Measurements from ENCODE around the gene TBC1D1.

Gene TBC1D1

DNA sequence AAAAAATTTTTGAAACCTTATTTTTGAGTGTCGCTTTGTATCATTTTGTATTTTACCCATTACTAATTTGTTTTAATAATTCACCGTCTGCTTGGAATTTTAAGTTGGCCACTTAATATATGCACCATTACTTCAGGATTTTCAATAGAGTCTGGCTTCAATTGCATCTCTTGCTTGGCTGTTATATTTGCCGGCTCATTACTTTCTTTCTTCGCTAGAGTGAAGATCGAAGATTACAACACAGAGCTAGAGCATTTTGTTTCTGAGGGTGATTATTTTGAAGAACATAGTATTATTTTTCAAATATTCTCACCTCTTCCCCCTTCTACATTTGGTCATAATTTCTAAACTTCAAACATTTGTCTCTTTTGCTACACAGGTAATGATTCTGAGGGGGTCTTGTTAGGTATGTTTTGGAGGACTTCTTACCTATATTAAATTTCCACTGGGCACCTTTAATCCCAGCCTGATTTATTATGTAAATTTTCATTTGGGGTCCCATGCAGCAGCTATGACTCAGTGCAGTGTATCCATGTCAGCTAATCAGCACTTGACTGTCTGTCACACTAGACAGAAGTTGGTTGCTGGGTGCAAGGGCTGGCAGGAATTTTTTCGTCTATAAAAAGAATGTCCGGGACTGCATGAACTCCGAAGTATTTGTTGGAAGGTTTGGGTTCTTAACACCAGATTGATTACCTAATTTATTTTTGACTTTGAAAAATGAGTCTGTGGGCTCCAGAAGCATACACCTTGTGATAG, 18.6 kb downstream of the TBC1D1 start:
- TF ChIP-seq, protein P1, sequence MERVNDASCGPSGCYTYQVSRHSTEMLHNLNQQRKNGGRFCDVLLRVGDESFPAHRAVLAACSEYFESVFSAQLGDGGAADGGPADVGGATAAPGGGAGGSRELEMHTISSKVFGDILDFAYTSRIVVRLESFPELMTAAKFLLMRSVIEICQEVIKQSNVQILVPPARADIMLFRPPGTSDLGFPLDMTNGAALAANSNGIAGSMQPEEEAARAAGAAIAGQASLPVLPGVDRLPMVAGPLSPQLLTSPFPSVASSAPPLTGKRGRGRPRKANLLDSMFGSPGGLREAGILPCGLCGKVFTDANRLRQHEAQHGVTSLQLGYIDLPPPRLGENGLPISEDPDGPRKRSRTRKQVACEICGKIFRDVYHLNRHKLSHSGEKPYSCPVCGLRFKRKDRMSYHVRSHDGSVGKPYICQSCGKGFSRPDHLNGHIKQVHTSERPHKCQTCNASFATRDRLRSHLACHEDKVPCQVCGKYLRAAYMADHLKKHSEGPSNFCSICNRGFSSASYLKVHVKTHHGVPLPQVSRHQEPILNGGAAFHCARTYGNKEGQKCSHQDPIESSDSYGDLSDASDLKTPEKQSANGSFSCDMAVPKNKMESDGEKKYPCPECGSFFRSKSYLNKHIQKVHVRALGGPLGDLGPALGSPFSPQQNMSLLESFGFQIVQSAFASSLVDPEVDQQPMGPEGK (CRISPR knock-in tag; IDR thresholded peaks at IDR 0.05; ENCODE audit: borderline replicate concordance) = no peak
- TF ChIP-seq ZNF565 (CRISPR knock-in tag; conservative IDR thresholded peaks at IDR 0.05; ENCODE audit: low read depth) = no peak
- TF ChIP-seq, protein P2, sequence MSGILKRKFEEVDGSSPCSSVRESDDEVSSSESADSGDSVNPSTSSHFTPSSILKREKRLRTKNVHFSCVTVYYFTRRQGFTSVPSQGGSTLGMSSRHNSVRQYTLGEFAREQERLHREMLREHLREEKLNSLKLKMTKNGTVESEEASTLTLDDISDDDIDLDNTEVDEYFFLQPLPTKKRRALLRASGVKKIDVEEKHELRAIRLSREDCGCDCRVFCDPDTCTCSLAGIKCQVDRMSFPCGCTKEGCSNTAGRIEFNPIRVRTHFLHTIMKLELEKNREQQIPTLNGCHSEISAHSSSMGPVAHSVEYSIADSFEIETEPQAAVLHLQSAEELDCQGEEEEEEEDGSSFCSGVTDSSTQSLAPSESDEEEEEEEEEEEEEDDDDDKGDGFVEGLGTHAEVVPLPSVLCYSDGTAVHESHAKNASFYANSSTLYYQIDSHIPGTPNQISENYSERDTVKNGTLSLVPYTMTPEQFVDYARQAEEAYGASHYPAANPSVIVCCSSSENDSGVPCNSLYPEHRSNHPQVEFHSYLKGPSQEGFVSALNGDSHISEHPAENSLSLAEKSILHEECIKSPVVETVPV (CRISPR knock-in tag; IDR thresholded peaks at IDR 0.05) = no peak
- TF ChIP-seq ZFP3 (CRISPR knock-in tag; IDR thresholded peaks at IDR 0.05) = no peak
- TF ChIP-seq BACH2 (CRISPR knock-in tag; IDR thresholded peaks at IDR 0.05; ENCODE audit: borderline replicate concordance) = no peak
- TF ChIP-seq SNAI2 (CRISPR knock-in tag; IDR thresholded peaks at IDR 0.05) = no peak
- TF ChIP-seq ZFP30 (CRISPR knock-in tag; IDR thresholded peaks at IDR 0.05) = no peak
- ATAC-seq = no peak

DNA sequence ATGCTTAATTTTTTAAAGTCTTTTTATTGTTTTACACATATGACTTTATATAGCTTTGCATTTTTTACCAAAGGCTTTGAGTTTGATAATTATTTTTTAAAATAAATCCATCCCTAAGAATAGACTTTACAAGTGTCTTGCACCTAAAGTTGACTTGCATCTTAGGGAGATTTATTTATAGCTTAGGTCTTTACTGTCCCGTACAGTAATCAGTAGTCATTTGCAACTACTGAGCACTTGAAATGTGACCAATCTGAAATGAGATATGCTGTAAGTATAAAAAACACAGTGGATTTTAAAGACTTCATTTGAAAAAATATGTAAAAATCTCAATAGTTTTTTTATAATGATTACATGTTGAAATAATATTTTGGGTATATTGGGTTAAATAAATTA, 19.2 kb downstream of the TBC1D1 start:
- no peak for ATAC-seq
- TF ChIP-seq, protein P1 (CRISPR knock-in tag; IDR thresholded peaks at IDR 0.05; ENCODE audit: borderline replicate concordance) = no peak
- TF ChIP-seq ZNF8 (CRISPR knock-in tag; IDR thresholded peaks at IDR 0.05) (no peak), CSDC2 (CRISPR knock-in tag; IDR thresholded peaks at IDR 0.05) (no peak), BACH2 (CRISPR knock-in tag; IDR thresholded peaks at IDR 0.05; ENCODE audit: borderline replicate concordance) (no peak), ZNF565 (CRISPR knock-in tag; conservative IDR thresholded peaks at IDR 0.05; ENCODE audit: low read depth) (no peak), ISL1 (CRISPR knock-in tag; IDR thresholded peaks at IDR 0.05) (no peak), ZFP3 (CRISPR knock-in tag; IDR thresholded peaks at IDR 0.05) (no peak), ZFP30 (CRISPR knock-in tag; IDR thresholded peaks at IDR 0.05) (no peak), ESRRG (CRISPR knock-in tag; IDR thresholded peaks at IDR 0.05) (no peak), PPARA (CRISPR knock-in tag; IDR thresholded peaks at IDR 0.05; ENCODE audit: borderline replicate concordance) (no peak), TOX (CRISPR knock-in tag; IDR thresholded peaks at IDR 0.05; ENCODE audit: borderline replicate concordance) (no peak), SNAI2 (CRISPR knock-in tag; IDR thresholded peaks at IDR 0.05) (no peak), TCF4 (CRISPR knock-in tag; IDR thresholded peaks at IDR 0.05; ENCODE audit: borderline replicate concordance) (no peak), OSR1 (CRISPR knock-in tag; IDR thresholded peaks at IDR 0.05) (no peak), ZNF70 (CRISPR knock-in tag; IDR thresholded peaks at IDR 0.05) (no peak), ARNTL (CRISPR knock-in tag; IDR thresholded peaks at IDR 0.05; ENCODE audit: borderline replicate concordance, low read depth) (no peak)
- TF ChIP-seq, protein P3, sequence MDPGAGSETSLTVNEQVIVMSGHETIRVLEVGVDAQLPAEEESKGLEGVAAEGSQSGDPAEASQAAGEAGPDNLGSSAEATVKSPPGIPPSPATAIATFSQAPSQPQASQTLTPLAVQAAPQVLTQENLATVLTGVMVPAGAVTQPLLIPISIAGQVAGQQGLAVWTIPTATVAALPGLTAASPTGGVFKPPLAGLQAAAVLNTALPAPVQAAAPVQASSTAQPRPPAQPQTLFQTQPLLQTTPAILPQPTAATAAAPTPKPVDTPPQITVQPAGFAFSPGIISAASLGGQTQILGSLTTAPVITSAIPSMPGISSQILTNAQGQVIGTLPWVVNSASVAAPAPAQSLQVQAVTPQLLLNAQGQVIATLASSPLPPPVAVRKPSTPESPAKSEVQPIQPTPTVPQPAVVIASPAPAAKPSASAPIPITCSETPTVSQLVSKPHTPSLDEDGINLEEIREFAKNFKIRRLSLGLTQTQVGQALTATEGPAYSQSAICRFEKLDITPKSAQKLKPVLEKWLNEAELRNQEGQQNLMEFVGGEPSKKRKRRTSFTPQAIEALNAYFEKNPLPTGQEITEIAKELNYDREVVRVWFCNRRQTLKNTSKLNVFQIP (CRISPR knock-in tag; IDR thresholded peaks at IDR 0.05; ENCODE audit: borderline replicate concordance, low read depth) = no peak
- TF ChIP-seq, protein P4, sequence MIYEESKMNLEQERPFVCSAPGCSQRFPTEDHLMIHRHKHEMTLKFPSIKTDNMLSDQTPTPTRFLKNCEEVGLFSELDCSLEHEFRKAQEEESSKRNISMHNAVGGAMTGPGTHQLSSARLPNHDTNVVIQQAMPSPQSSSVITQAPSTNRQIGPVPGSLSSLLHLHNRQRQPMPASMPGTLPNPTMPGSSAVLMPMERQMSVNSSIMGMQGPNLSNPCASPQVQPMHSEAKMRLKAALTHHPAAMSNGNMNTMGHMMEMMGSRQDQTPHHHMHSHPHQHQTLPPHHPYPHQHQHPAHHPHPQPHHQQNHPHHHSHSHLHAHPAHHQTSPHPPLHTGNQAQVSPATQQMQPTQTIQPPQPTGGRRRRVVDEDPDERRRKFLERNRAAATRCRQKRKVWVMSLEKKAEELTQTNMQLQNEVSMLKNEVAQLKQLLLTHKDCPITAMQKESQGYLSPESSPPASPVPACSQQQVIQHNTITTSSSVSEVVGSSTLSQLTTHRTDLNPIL (CRISPR knock-in tag; IDR thresholded peaks at IDR 0.05; ENCODE audit: low read depth) = no peak

DNA sequence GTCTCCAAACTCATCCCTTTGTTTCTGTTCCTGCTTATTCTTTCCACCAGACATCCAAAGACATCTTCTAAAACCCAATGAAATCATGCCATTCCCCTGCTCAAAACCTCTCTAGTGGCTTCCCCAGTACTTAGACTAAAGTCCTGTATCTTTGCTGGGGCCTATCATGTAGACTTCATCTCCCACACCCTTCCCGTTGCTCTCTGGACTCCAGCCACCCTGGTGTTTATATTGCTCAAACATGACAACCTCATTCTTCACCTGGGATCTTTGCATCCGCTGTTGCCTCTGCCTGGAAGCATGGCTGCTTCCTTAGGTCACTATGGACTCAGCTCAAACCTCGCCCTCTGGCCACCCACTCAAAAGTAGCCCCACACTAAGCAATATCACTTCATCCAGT, 23.7 kb downstream of the TBC1D1 start:
- no peak for ATAC-seq
- TF ChIP-seq CSDC2 (CRISPR knock-in tag; IDR thresholded peaks at IDR 0.05) (no peak), RARB (CRISPR knock-in tag; IDR thresholded peaks at IDR 0.05) (no peak), SNAI2 (CRISPR knock-in tag; IDR thresholded peaks at IDR 0.05) (no peak), ARNTL (CRISPR knock-in tag; IDR thresholded peaks at IDR 0.05; ENCODE audit: borderline replicate concordance, low read depth) (no peak), GLIS3 (CRISPR knock-in tag; IDR thresholded peaks at IDR 0.05) (no peak), ESRRG (CRISPR knock-in tag; IDR thresholded peaks at IDR 0.05) (no peak)
- TF ChIP-seq, protein P3 (CRISPR knock-in tag; IDR thresholded peaks at IDR 0.05; ENCODE audit: borderline replicate concordance, low read depth) = no peak
- TF ChIP-seq, protein P5, sequence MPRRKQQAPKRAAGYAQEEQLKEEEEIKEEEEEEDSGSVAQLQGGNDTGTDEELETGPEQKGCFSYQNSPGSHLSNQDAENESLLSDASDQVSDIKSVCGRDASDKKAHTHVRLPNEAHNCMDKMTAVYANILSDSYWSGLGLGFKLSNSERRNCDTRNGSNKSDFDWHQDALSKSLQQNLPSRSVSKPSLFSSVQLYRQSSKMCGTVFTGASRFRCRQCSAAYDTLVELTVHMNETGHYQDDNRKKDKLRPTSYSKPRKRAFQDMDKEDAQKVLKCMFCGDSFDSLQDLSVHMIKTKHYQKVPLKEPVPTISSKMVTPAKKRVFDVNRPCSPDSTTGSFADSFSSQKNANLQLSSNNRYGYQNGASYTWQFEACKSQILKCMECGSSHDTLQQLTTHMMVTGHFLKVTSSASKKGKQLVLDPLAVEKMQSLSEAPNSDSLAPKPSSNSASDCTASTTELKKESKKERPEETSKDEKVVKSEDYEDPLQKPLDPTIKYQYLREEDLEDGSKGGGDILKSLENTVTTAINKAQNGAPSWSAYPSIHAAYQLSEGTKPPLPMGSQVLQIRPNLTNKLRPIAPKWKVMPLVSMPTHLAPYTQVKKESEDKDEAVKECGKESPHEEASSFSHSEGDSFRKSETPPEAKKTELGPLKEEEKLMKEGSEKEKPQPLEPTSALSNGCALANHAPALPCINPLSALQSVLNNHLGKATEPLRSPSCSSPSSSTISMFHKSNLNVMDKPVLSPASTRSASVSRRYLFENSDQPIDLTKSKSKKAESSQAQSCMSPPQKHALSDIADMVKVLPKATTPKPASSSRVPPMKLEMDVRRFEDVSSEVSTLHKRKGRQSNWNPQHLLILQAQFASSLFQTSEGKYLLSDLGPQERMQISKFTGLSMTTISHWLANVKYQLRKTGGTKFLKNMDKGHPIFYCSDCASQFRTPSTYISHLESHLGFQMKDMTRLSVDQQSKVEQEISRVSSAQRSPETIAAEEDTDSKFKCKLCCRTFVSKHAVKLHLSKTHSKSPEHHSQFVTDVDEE (CRISPR knock-in tag; IDR thresholded peaks at IDR 0.05) = no peak
- TF ChIP-seq, protein P4 (CRISPR knock-in tag; IDR thresholded peaks at IDR 0.05; ENCODE audit: low read depth) = no peak
